SJCRH30 (cell line): ENCODE results near the gene BGN. TPM values are rescaled to one million over a fixed set of nuclear protein-coding genes. Genes with fewer than 3 reads are reported as not detected.

ENCODE experiments used
- DNase-seq, 2 experiments: peaks; one replicate each; pipeline ENCODE4 v3.0.0-alpha.2; 2015 to 2020
- H3K27ac ChIP-seq: fragments of 250-450 bp; sonication (Bioruptor Pico); 2 replicates; pipeline ENCODE4 v1.5.1; 2020; ENCODE audit warnings: mild to moderate bottlenecking, moderate library complexity
- H3K27me3 ChIP-seq: fragments of 250-450 bp; sonication (Bioruptor Pico); 2 replicates; pipeline ENCODE4 v1.5.1; 2020; ENCODE audit warnings: mild to moderate bottlenecking, moderate library complexity
- H3K36me3 ChIP-seq: fragments of 250-450 bp; sonication (Bioruptor Pico); 2 replicates; pipeline ENCODE4 v1.5.1; 2020; ENCODE audit warnings: mild to moderate bottlenecking, moderate library complexity
- H3K4me1 ChIP-seq: fragments of 250-450 bp; sonication (Bioruptor Pico); 2 replicates; pipeline ENCODE4 v1.5.1; 2020; ENCODE audit warnings: mild to moderate bottlenecking, moderate library complexity
- H3K4me3 ChIP-seq: fragments of 250-450 bp; sonication (Bioruptor Pico); 2 replicates; pipeline ENCODE4 v1.5.1; 2020; ENCODE audit warnings: mild to moderate bottlenecking, moderate library complexity
- H3K9me3 ChIP-seq: fragments of 250-450 bp; sonication (Bioruptor Pico); replicated peaks from 2 replicates; pipeline ENCODE4 v1.5.1; 2020; ENCODE audit warnings: mild to moderate bottlenecking, moderate library complexity
- total RNA-seq: library from RNA; depleted of rRNA; stranded (reverse); fragments of >200 nt; shearing (Covaris generic); gene quantifications from 2 replicates; pipeline ENCODE4 v1.2.3, GENCODE V29; 2014

The BGN gene
- total RNA-seq, 1 experiment from 2014 or later, result 0.16 TPM

DNA sequence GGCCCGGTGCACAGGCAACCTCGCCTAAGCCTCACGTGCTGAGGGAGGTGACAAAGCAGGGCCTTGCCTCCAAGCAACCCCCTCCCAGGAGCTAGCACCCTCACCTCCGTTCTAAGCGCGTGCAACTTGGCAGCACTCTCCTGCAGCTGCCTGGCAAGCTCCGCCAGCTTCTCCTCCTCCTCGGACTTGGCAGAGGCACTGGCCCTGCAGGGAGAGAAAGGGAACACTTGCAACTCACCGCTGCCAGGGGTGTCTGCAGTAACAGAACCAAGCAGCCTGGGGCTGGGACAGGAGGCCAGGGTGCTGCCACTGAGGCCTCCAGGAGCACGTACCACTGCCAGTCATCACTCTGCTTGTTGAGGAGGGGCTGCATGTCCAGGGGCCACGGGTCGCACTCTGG lies 38.6 kb upstream of the BGN start:
- H3K27ac ChIP-seq, result no peak overlapping the region
- no peaks in the 10 kb centered on the region for H3K9me3 ChIP-seq
- H3K4me1 ChIP-seq, result peaks cover 3% of the 10 kb centered on the region; the same call in 1 of the 2 replicates
- H3K36me3 ChIP-seq, result no peaks in the 10 kb centered on the region
- H3K27me3 ChIP-seq, result no peaks in the 10 kb centered on the region
- no peak for DNase-seq
- H3K4me3 ChIP-seq, result no peak overlapping the region

DNA sequence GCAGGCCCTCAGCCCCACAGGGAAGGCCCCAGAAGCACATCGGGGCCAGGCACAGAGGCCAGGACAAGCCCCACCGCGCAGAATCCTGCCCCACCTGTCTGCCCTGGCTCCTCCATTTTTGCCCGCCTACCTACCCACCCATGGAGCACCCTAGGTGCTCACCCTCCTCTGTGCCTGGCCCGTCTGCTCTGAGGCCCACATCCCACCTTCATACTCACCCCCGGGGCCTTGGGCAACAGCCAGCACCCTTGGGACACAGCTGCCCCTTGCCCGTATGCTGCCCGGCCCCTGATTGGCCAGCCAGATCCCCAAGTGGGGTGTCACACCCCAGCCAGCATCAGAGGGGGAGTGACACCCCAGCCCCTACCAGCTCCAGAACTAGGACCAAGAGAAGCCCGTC lies 38.1 kb upstream of the BGN start:
- no peaks in the 10 kb centered on the region for H3K27me3 ChIP-seq

DNA sequence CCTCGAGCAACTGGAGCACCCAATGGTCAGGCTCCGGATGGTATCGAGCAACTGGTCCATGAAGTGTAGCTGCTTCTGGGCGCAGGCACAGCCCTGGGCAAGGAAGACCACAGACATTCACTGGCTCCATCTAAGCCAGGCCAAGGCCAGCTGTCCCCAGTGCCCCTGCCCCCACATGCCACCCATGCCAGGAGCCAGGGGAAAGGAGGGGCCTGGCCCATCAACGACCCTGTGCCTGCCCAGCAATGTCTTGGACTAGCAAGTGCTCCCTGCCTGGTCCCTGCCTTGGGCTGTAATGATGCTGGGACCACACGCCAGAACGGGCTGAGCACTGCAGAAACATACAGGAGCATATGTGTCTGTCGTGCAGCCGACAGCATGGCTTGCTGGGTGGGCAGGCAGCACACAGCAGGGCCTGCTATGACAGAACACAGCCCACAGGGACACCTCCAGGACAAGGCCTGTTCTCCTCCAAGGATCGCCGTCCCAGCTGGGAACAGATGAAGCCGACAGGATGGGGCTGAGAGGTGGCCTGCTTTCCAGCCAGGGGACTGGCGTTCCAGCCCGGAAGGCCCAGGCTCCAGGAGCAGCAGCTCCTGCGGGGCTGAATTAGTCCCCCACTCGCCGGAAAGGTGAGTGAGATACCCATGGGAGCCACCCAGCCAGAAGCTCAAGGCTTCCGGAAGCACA lies 37.5 kb upstream of the BGN start:
- Histone ChIP-seq H3K4me1 (peaks cover 3% of the 10 kb centered on the region; the same call in 1 of the 2 replicates), H3K4me3 (no peak overlapping the region), H3K36me3 (no peaks in the 10 kb centered on the region), H3K9me3 (no peaks in the 10 kb centered on the region), H3K27me3 (no peaks in the 10 kb centered on the region), H3K27ac (no peak overlapping the region)
- no peak for DNase-seq

More for the DNA sequence above, 38.1 kb upstream of the BGN start:
- H3K4me1 ChIP-seq, result peaks cover 3% of the 10 kb centered on the region; the same call in 1 of the 2 replicates
- H3K9me3 ChIP-seq, result no peaks in the 10 kb centered on the region
- H3K4me3 ChIP-seq, result no peak overlapping the region
- DNase-seq, result no peak
- H3K27ac ChIP-seq, result no peak overlapping the region
- H3K36me3 ChIP-seq, result no peaks in the 10 kb centered on the region

DNA sequence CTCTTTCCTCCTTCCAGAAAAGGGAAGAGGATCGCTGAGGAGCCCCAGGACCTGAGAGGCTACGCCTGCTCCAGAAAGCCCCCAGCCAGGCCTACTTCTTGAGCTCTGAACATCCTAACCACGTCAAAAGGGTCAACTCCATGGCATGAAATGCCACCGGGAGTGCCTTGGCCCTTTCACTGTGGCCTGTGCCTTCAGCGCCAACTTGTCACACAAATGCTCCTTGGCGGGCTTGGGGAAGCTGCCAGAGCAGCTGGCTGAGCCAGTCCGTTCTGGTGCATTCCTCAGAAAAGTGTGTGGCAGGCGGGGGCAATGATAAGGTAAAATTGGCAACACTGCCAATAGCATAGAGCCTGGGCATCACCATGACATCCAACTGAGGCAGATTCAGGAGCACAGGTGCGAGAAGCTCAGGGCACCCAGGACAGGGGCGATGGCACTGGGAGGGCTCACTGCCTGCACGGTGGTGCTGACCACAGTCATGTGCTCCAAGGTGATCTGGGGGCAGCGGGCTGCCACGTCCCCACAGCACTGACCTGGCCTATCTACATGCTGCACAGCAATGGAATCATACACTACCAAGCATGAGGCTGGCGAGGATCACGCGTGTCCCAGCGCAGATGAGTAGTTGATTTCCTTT lies 36.8 kb upstream of the BGN start:
- Histone ChIP-seq H3K27ac (no peak overlapping the region), H3K4me3 (no peak overlapping the region), H3K27me3 (no peaks in the 10 kb centered on the region), H3K36me3 (no peaks in the 10 kb centered on the region), H3K4me1 (peaks cover 3% of the 10 kb centered on the region; the same call in 1 of the 2 replicates), H3K9me3 (no peaks in the 10 kb centered on the region)
- DNase-seq, result no peak

DNA sequence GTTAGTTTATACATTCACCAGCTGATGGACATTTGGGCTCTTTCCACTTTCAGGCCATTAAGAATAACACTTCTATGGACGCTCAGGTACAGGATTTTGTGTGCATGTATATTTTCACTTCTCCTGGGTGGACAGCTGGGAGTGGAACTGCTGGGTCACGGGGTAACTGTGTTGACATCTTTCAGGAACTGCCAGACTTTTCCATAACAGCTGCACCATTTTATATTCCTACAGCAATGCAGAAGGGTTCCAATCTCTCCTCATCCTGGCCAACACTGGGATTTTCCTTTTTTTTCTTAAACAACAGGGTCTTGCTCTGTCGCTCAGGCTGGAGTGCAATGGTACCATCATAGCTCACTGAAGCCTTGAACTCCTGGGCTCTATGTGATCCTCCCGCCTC lies 36.3 kb upstream of the BGN start:
- DNase-seq, result no peak
- Histone ChIP-seq H3K9me3 (no peaks in the 10 kb centered on the region), H3K4me1 (peaks cover 3% of the 10 kb centered on the region; the same call in 1 of the 2 replicates), H3K27ac (no peak overlapping the region), H3K4me3 (no peak overlapping the region), H3K27me3 (no peaks in the 10 kb centered on the region), H3K36me3 (no peaks in the 10 kb centered on the region)

DNA sequence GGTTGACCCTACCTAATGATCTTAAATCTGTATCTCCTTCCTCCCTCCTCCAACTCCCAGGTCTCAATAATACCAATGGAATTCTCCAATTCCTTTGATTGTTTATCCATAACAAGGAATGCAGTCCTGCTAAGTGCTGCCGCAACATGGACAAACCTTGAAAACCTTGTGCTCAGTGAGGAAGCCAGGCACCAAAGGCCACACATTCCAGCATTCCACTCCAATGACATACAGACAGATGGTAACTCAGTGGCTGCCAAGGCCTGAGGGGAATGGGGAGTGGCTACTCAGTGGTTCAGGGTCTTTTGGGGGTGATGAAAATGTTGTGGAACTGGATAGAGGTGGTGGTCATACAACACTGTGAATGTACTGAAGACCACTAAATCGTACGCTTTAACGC lies 34.8 kb upstream of the BGN start:
- Histone ChIP-seq H3K4me3 (no peak overlapping the region), H3K4me1 (peaks cover 3% of the 10 kb centered on the region; the same call in 1 of the 2 replicates), H3K27ac (peak overlapping the region; percentile 48), H3K36me3 (no peaks in the 10 kb centered on the region), H3K27me3 (no peaks in the 10 kb centered on the region), H3K9me3 (no peaks in the 10 kb centered on the region)
- peak in 1 of 2 experiments; percentile 22 for DNase-seq

DNA sequence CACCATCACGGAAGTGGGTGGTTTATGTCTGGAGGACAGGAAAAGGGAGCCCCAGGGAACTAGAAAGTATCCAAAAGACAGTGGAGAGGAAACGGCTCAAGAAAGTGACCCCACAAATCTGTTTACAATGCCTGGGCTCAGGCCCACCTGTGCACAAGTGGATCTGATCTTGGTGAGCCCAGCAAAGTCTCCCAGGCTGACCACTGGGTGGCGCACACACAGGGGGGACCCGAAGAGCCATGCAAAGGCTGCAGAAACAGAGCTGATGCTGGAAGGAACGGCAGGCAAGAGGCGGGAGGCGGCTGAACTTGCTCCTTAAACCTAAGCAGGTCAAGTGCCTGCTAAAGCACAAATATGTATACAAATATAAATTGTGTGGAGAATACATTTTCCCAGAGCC lies 34.0 kb upstream of the BGN start:
- peaks cover 3% of the 10 kb centered on the region; the same call in 1 of the 2 replicates for H3K4me1 ChIP-seq
- H3K4me3 ChIP-seq, result no peak overlapping the region
- DNase-seq, result peak; percentile 19 to 40
- H3K27ac ChIP-seq, result no peak overlapping the region
- no peaks in the 10 kb centered on the region for H3K27me3 ChIP-seq
- H3K36me3 ChIP-seq, result no peaks in the 10 kb centered on the region
- H3K9me3 ChIP-seq, result no peaks in the 10 kb centered on the region

DNA sequence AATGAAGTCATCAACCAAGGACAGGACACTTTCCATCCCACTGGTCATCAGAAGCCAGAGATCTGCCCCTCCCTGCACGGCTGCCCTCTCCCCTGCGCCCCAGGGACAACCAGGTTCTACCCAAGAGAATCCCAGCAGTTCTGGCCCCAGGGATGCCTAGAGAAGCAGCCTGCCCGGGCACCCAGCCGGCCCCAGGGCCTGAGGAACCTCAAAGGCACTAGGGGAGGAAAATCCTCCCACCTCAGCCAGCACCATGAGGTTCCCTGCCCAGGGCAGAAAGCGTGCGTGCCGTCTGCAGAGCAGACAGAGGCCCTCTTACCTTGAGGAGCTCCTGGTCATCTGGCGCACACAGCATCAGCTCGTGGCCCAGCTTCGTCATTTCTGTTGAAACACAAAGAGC lies 32.5 kb upstream of the BGN start:
- Histone ChIP-seq H3K27me3 (no peaks in the 10 kb centered on the region), H3K4me1 (peaks cover 3% of the 10 kb centered on the region; the same call in 1 of the 2 replicates), H3K27ac (no peak overlapping the region), H3K36me3 (no peaks in the 10 kb centered on the region), H3K4me3 (no peak overlapping the region), H3K9me3 (no peaks in the 10 kb centered on the region)
- no peak for DNase-seq

DNA sequence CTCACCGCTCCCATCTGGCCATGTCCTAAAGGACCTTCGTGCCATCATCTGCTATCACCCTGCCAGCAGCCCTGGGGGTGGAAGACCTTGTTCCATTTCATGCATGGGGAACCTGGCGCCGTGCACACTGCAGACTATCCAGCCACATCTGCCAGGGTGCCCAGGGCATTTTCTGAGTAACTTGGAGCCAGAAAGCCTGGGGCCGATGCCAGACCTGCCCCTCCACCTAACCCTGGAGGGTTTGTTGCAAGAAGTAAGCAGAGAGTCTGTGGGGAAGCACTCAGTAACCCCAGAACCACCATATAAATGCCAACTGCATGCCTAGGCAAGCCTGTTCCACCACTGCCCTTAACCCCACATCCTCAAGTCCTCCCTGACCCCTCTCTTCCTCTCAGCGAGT lies 31.7 kb upstream of the BGN start:
- Histone ChIP-seq H3K4me3 (no peak overlapping the region), H3K27me3 (no peaks in the 10 kb centered on the region), H3K9me3 (no peaks in the 10 kb centered on the region), H3K36me3 (no peaks in the 10 kb centered on the region), H3K4me1 (peaks cover 3% of the 10 kb centered on the region; the same call in 1 of the 2 replicates), H3K27ac (no peak overlapping the region)
- DNase-seq, result no peak

DNA sequence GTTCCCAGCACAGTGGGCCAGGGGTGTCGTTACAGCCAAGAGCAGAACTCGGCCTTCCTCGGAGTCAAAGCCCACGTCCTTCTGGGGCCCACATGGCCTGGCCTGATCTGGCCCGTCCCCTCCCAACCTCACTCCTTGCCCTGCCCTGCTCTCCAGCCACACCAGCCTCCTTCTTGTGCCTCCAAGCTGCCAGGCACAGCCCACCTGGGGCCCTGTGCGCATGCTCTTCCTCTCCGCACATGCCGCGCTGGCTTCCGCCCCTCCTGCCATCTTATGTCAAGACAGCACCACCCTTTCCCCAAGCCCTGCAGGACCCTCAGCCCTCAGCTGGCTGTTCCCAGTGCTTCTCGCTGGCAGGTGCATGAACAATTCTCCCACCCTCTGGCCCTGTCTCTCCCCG lies 31.2 kb upstream of the BGN start:
- Histone ChIP-seq H3K4me1 (peaks cover 3% of the 10 kb centered on the region; the same call in 1 of the 2 replicates), H3K36me3 (no peaks in the 10 kb centered on the region), H3K27me3 (no peaks in the 10 kb centered on the region), H3K27ac (no peak overlapping the region), H3K9me3 (no peaks in the 10 kb centered on the region), H3K4me3 (no peak overlapping the region)
- no peak for DNase-seq

DNA sequence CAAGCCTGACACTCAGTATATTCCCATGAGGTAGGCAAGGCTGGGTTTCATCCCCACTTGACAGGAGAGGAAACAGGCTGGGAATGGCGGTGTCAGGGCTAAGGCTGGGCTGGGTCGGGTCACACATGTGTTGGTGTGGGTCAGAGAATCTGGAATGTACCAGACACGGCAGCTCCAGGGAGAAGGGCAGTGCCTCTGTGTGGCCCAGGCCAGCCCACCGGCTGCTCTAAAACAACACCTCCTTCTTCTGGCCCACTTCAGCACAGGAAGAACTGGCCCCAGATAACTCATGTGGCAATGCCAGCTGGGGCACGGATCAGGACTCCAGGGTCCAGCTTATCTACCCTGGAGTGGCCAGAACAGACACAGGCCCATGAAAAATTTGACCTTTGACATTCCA lies 30.7 kb upstream of the BGN start:
- H3K36me3 ChIP-seq, result no peaks in the 10 kb centered on the region
- DNase-seq, result no peak
- H3K4me3 ChIP-seq, result no peak overlapping the region
- H3K4me1 ChIP-seq, result peaks cover 3% of the 10 kb centered on the region; the same call in 1 of the 2 replicates
- H3K9me3 ChIP-seq, result no peaks in the 10 kb centered on the region
- H3K27me3 ChIP-seq, result no peaks in the 10 kb centered on the region
- no peak overlapping the region for H3K27ac ChIP-seq

DNA sequence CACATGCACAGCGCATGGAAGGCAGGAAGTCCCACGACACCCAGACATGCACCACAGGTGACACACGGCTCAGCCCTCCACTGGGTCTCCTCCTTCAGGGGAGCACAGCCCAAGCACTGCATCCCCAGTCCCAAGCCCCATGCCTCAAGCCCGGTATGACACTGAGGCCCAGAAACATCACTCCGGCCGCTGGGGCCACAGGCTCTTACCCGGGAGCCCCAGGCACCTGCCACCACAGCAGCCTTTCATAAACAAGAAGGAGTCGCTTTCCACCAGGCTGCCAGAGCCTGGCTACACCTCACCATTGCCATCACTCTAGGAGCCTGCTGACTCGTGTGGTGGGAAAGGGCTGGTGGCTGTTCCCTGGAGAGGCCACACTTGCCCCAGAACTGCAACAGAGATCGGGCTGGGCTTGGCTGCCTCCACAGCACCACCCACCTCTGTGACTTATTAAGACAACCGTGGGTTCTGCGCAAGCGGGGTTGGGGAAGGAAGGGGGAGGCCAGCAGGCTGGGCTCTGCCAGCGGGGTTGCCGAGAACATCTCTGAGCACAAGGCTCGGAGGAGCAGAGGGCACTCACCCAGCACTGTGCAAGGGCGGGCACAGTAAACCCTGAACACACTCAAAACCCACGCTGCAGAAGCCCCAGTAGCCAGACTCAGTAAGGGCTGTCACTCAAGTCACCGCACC lies 28.9 kb upstream of the BGN start:
- H3K4me1 ChIP-seq, result no peaks in the 10 kb centered on the region

DNA sequence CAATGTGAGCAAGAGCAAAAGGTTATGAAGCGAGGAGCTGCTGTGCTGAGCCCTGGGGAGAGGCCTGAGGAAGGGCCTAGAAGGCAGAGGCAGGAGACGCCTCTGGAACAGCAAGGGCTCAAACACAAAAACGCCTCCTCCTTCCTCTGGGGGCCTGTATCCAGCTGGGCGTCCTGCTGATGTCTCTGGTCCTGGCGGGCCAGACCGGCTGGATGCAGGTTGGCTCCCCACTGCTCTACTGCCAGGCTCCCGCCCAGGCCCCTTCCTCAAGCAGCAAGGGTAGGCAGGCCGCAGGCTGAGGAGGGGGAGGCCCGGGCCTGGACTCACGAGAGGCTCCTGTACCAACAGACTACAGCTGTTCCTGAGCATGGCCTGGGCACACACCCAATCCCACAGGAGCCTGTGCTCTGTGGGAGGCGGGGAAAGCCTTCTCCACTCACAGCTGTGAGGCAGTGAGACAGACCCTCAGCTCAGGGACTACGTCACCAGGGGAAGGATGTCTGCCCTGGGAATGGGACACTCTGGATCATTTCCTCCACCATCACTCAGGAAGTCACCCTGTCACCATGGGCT lies 26.7 kb upstream of the BGN start:
- DNase-seq, result peak in 1 of 2 experiments; percentile 11
- Histone ChIP-seq H3K27ac (no peak overlapping the region), H3K27me3 (no peaks in the 10 kb centered on the region), H3K4me1 (no peaks in the 10 kb centered on the region), H3K9me3 (no peaks in the 10 kb centered on the region), H3K4me3 (no peak overlapping the region), H3K36me3 (no peaks in the 10 kb centered on the region)

More for the DNA sequence above, 28.9 kb upstream of the BGN start:
- no peak overlapping the region for H3K27ac ChIP-seq
- no peaks in the 10 kb centered on the region for H3K27me3 ChIP-seq
- no peak for DNase-seq
- H3K36me3 ChIP-seq, result no peaks in the 10 kb centered on the region
- H3K9me3 ChIP-seq, result no peaks in the 10 kb centered on the region
- H3K4me3 ChIP-seq, result no peak overlapping the region

DNA sequence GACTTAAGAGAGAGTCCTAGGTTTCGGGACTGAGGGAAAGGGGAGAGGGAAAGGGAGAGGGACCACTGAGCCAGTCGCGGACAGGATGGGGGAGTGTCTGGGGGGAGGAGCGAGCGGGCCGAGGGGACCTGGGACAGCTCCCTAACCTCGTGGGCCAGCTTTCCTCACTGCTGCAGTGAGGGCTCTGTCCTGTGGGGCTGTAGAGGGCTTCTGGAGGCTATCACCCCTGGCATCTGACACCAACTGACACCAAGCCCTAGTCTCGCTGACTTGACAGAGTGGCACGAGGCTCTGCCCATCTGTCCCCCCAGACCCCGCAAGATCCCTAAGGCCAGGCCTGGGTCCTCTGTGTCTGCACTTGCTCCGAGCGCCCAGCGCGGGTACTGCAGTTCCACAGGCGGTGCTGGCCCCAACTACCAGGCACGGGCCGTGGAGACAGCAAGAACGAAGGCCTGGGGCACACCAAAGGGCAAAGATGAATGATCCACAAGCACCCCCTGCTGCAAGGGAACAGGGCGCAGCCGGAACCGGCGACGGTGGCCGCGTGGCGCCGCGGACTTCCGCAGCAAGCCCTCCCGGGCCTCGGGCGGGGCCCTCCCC lies 24.9 kb upstream of the BGN start:
- Histone ChIP-seq H3K9me3 (no peaks in the 10 kb centered on the region), H3K4me1 (no peaks in the 10 kb centered on the region), H3K27ac (peak overlapping the region; percentile 66), H3K27me3 (no peaks in the 10 kb centered on the region), H3K36me3 (no peaks in the 10 kb centered on the region), H3K4me3 (peak overlapping the region; percentile 93)
- peak; percentile 44 to 50 for DNase-seq
